Measurements from ENCODE around the gene FNDC3A.
"Not testable (repeated sequence)": the region's sequence is repeated elsewhere in the genome, so short reads cannot be mapped to it uniquely, and the experiment has no call there.

The FNDC3A gene

GRCh38 chr13:49052813-49053212, 77.1 kb downstream of the FNDC3A start:
- no peak for DNase-seq (ENCODE audit: low spot score)
- no peak for TF ChIP-seq CTCF (IDR thresholded peaks at IDR 0.05)
- Histone ChIP-seq H3K27ac (no peak overlapping the region), H3K4me3 (no peak overlapping the region)

GRCh38 chr13:49053215-49053614, 77.5 kb downstream of the FNDC3A start:
- no peak for TF ChIP-seq CTCF (IDR thresholded peaks at IDR 0.05)
- DNase-seq (ENCODE audit: low spot score) = no peak
- H3K4me3 ChIP-seq = no peak overlapping the region
- no peak overlapping the region for H3K27ac ChIP-seq

- H3K4me3 ChIP-seq = no peak overlapping the region
- no peak for TF ChIP-seq CTCF (IDR thresholded peaks at IDR 0.05)
- DNase-seq (ENCODE audit: low spot score) = no peak
- no peak overlapping the region for H3K27ac ChIP-seq
Measured at GRCh38 chr13:49053906-49054305, 78.2 kb downstream of the FNDC3A start.

GRCh38 chr13:49055021-49055420, 79.3 kb downstream of the FNDC3A start:
- no peak overlapping the region for H3K27ac ChIP-seq
- no peak for DNase-seq (ENCODE audit: low spot score)
- TF ChIP-seq CTCF (IDR thresholded peaks at IDR 0.05) = no peak
- H3K4me3 ChIP-seq = no peak overlapping the region

GRCh38 chr13:49057176-49057575, 81.5 kb downstream of the FNDC3A start:
- H3K4me3 ChIP-seq = no peak overlapping the region
- H3K27ac ChIP-seq = no peak overlapping the region

GRCh38 chr13:49058761-49059160, 83.0 kb downstream of the FNDC3A start:
- TF ChIP-seq CTCF (IDR thresholded peaks at IDR 0.05) = no peak
- no peak overlapping the region for H3K4me3 ChIP-seq
- H3K27ac ChIP-seq = no peak overlapping the region
- no peak for DNase-seq (ENCODE audit: low spot score)

More at GRCh38 chr13:49057176-49057575, 81.5 kb downstream of the FNDC3A start:
- DNase-seq (ENCODE audit: low spot score) = no peak
- TF ChIP-seq CTCF (IDR thresholded peaks at IDR 0.05) = no peak

GRCh38 chr13:49060678-49061387, 85.1 kb downstream of the FNDC3A start:
- H3K27ac ChIP-seq = no peak overlapping the region
- no peak for TF ChIP-seq CTCF (IDR thresholded peaks at IDR 0.05)
- DNase-seq (ENCODE audit: low spot score) = no peak
- H3K4me3 ChIP-seq = no peak overlapping the region

- DNase-seq (ENCODE audit: low spot score); H3K27ac ChIP-seq; H3K4me3 ChIP-seq: not testable (repeated sequence)
Measured at GRCh38 chr13:49061388-49061752, 85.7 kb downstream of the FNDC3A start.

All from coronary artery (tissue), 2 donors.